ENCODE data around the gene TTF2.

Gene TTF2

GRCh38 chr1:117128323-117129079 lies 68.4 kb downstream of the TTF2 start:
- no peak overlapping the region for H3K4me3 ChIP-seq (ENCODE audit: insufficient read depth, low read depth, low read length, poor library complexity, severe bottlenecking)

DNA sequence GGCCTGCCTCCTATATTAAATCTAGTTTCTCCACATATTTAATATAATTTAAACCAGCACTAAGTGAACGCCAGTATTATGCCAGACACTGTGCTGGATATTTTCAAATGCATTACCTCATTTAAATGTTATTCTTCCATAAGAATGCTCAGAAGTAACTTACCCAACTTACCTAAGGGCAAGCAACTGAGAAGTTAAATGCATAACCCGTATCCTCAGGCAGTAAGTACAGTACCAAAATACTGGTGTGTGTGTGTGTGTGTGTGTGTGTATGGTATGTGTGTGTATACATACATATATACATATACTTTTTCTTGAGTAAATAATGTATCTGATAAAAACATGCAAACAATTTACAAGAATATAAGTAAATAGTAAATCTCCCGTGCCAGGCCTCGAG lies 70.4 kb downstream of the TTF2 start:
- H3K36me3 ChIP-seq (ENCODE audit: control insufficient read depth, insufficient read depth, low read length): no peaks in the 10 kb centered on the region
- no peaks in the 10 kb centered on the region for H3K4me1 ChIP-seq (ENCODE audit: control insufficient read depth, insufficient read depth, low read length, poor library complexity, severe bottlenecking)
- H3K27me3 ChIP-seq (replicated peaks; ENCODE audit: control insufficient read depth, insufficient read depth, low read length, poor library complexity, severe bottlenecking): no peaks in the 10 kb centered on the region
- DNase-seq: no peak
- H3K27ac ChIP-seq (ENCODE audit: insufficient read depth, low read length, poor library complexity, severe bottlenecking): no peak overlapping the region
- H3K4me3 ChIP-seq (ENCODE audit: insufficient read depth, low read depth, low read length, poor library complexity, severe bottlenecking): no peak overlapping the region
- H3K9me3 ChIP-seq (ENCODE audit: control insufficient read depth, low read length): no peaks in the 10 kb centered on the region

More at GRCh38 chr1:117128323-117129079, 68.4 kb downstream of the TTF2 start:
- no peaks in the 10 kb centered on the region for H3K4me1 ChIP-seq (ENCODE audit: control insufficient read depth, insufficient read depth, low read length, poor library complexity, severe bottlenecking)
- no peaks in the 10 kb centered on the region for H3K27me3 ChIP-seq (replicated peaks; ENCODE audit: control insufficient read depth, insufficient read depth, low read length, poor library complexity, severe bottlenecking)
- H3K9me3 ChIP-seq (ENCODE audit: control insufficient read depth, low read length): no peaks in the 10 kb centered on the region
- no peak overlapping the region for H3K27ac ChIP-seq (ENCODE audit: insufficient read depth, low read length, poor library complexity, severe bottlenecking)
- no peak for DNase-seq
- no peaks in the 10 kb centered on the region for H3K36me3 ChIP-seq (ENCODE audit: control insufficient read depth, insufficient read depth, low read length)

DNA sequence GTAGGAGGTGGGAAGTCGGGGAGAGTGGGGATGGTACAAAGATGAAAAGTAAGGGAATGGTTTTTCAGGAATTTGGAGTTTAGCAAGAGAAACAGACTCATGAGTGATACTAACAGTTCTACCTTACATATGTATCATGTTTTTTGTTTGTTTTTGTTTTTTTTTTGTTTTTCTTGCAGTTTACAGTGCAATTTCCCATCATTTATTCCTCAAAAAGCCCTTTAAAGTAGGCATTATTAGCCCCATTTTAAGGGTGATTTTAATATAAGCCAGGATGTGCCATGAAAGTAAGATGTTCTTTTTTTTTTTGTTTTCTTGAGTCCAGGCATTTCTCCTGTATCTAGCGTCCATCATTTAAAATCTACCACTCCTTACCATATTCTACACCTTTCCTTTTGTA lies 75.2 kb downstream of the TTF2 start:
- H3K36me3 ChIP-seq (ENCODE audit: control insufficient read depth, insufficient read depth, low read length): no peaks in the 10 kb centered on the region
- H3K4me3 ChIP-seq (ENCODE audit: insufficient read depth, low read depth, low read length, poor library complexity, severe bottlenecking): no peak overlapping the region

DNA sequence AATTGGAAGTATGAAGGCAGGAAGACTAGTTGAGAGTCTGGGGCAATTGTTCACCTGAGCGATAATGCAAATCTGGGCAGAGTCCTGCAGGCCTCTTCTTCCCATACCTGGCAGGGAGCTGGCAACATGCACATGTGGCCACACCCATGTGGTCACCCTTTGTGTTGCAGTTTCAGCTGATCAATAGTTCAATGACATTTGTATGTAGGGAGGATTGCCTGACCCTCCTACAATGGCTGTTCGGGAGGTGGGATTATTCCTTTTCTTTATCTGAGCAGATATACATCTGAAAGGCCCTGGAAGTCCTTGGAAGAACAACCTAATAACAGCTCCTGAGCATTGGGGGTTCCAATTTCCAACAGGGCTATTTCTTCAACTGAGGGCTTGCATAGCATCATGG lies 76.6 kb downstream of the TTF2 start:
- Histone ChIP-seq H3K4me1 (ENCODE audit: control insufficient read depth, insufficient read depth, low read length, poor library complexity, severe bottlenecking) (no peaks in the 10 kb centered on the region), H3K9me3 (ENCODE audit: control insufficient read depth, low read length) (no peaks in the 10 kb centered on the region), H3K27me3 (replicated peaks; ENCODE audit: control insufficient read depth, insufficient read depth, low read length, poor library complexity, severe bottlenecking) (no peaks in the 10 kb centered on the region), H3K36me3 (ENCODE audit: control insufficient read depth, insufficient read depth, low read length) (no peaks in the 10 kb centered on the region), H3K4me3 (ENCODE audit: insufficient read depth, low read depth, low read length, poor library complexity, severe bottlenecking) (no peak overlapping the region), H3K27ac (ENCODE audit: insufficient read depth, low read length, poor library complexity, severe bottlenecking) (no peak overlapping the region)
- no peak for DNase-seq

More for the DNA sequence above, 75.2 kb downstream of the TTF2 start:
- no peaks in the 10 kb centered on the region for H3K4me1 ChIP-seq (ENCODE audit: control insufficient read depth, insufficient read depth, low read length, poor library complexity, severe bottlenecking)
- H3K27ac ChIP-seq (ENCODE audit: insufficient read depth, low read length, poor library complexity, severe bottlenecking): no peak overlapping the region
- DNase-seq: no peak
- no peaks in the 10 kb centered on the region for H3K9me3 ChIP-seq (ENCODE audit: control insufficient read depth, low read length)
- no peaks in the 10 kb centered on the region for H3K27me3 ChIP-seq (replicated peaks; ENCODE audit: control insufficient read depth, insufficient read depth, low read length, poor library complexity, severe bottlenecking)

DNA sequence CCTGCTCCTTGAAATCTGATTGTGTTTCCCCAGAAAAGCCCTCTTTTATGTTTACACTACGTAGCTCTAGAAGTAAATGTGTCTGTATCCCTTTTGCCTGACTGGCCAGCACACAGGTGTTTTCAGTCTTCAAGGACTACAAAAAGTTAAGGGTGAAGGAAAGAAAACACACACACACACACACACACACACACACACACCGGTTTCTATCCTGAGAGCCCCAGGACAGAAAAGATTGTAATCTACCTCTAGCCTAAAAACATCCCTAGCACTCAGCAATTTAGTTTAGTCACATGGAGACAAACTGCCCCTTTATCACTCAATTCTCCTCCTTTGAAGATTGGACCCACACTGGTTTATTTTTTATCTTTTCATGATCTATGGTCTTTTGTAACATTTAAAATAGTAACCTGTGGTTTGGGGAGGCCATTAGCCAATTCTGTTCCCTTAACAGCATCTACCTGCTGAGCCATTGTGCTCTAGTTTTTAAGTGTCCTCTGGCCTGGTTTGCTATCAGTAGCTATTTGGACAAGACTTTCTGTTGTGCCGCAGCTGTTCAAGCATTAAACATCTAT lies 77.2 kb downstream of the TTF2 start:
- Histone ChIP-seq H3K4me3 (ENCODE audit: insufficient read depth, low read depth, low read length, poor library complexity, severe bottlenecking) (no peak overlapping the region), H3K4me1 (ENCODE audit: control insufficient read depth, insufficient read depth, low read length, poor library complexity, severe bottlenecking) (no peaks in the 10 kb centered on the region), H3K27ac (ENCODE audit: insufficient read depth, low read length, poor library complexity, severe bottlenecking) (no peak overlapping the region), H3K27me3 (replicated peaks; ENCODE audit: control insufficient read depth, insufficient read depth, low read length, poor library complexity, severe bottlenecking) (no peaks in the 10 kb centered on the region), H3K36me3 (ENCODE audit: control insufficient read depth, insufficient read depth, low read length) (no peaks in the 10 kb centered on the region), H3K9me3 (ENCODE audit: control insufficient read depth, low read length) (no peaks in the 10 kb centered on the region)
- no peak for DNase-seq

DNA sequence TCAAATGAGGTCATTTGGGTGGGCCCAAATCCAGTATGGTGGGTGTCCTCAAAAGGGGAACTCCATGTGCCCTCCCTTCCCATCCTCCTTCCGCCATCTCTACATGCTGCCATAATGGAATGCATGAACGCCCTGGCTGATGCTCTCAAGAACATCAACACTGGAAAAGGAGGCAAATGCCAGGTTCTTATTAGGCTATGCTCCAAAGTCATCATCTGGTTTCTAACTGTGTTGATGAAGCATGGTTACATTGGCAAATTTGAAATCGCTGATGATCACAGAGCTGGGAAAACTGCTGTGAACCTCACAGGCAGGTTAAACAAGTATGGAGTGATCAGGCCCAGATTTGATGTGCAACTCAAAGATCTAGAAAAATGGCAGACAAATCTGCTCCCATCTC lies 78.0 kb downstream of the TTF2 start:
- H3K27me3 ChIP-seq (replicated peaks; ENCODE audit: control insufficient read depth, insufficient read depth, low read length, poor library complexity, severe bottlenecking): no peaks in the 10 kb centered on the region
- no peaks in the 10 kb centered on the region for H3K9me3 ChIP-seq (ENCODE audit: control insufficient read depth, low read length)
- H3K36me3 ChIP-seq (ENCODE audit: control insufficient read depth, insufficient read depth, low read length): no peaks in the 10 kb centered on the region
- no peak for DNase-seq
- H3K4me3 ChIP-seq (ENCODE audit: insufficient read depth, low read depth, low read length, poor library complexity, severe bottlenecking): no peak overlapping the region
- H3K27ac ChIP-seq (ENCODE audit: insufficient read depth, low read length, poor library complexity, severe bottlenecking): no peak overlapping the region
- H3K4me1 ChIP-seq (ENCODE audit: control insufficient read depth, insufficient read depth, low read length, poor library complexity, severe bottlenecking): no peaks in the 10 kb centered on the region

- Histone ChIP-seq H3K4me1 (ENCODE audit: control insufficient read depth, insufficient read depth, low read length, poor library complexity, severe bottlenecking) (no peaks in the 10 kb centered on the region), H3K9me3 (ENCODE audit: control insufficient read depth, low read length) (no peaks in the 10 kb centered on the region)
These were observed 78.4 kb downstream of the TTF2 start for GRCh38 chr1:117138561-117138960.

DNA sequence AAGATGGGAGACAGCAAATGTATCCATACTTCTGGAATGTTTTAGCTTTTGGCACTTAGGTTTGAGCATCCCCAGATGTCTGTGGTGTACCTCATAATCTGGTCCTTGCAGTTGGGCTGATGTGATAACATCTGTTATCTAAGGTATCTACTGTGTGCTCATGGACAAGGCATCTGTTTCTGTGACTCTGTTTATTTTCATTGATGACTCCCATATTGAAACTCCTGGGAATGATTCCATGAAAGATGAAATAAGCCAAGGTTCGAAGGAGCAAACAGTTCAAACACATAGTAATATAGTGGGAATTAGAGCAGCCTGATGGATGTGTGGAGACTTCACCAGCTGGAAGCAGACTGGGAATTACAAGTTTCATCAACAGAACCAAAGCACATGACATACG lies 82.1 kb downstream of the TTF2 start:
- DNase-seq: no peak
- H3K27me3 ChIP-seq (replicated peaks; ENCODE audit: control insufficient read depth, insufficient read depth, low read length, poor library complexity, severe bottlenecking): no peaks in the 10 kb centered on the region
- no peaks in the 10 kb centered on the region for H3K4me1 ChIP-seq (ENCODE audit: control insufficient read depth, insufficient read depth, low read length, poor library complexity, severe bottlenecking)
- no peaks in the 10 kb centered on the region for H3K9me3 ChIP-seq (ENCODE audit: control insufficient read depth, low read length)
- no peaks in the 10 kb centered on the region for H3K36me3 ChIP-seq (ENCODE audit: control insufficient read depth, insufficient read depth, low read length)
- no peak overlapping the region for H3K27ac ChIP-seq (ENCODE audit: insufficient read depth, low read length, poor library complexity, severe bottlenecking)
- no peak overlapping the region for H3K4me3 ChIP-seq (ENCODE audit: insufficient read depth, low read depth, low read length, poor library complexity, severe bottlenecking)

More at GRCh38 chr1:117138561-117138960, 78.4 kb downstream of the TTF2 start:
- Histone ChIP-seq H3K27me3 (replicated peaks; ENCODE audit: control insufficient read depth, insufficient read depth, low read length, poor library complexity, severe bottlenecking) (no peaks in the 10 kb centered on the region), H3K27ac (ENCODE audit: insufficient read depth, low read length, poor library complexity, severe bottlenecking) (no peak overlapping the region), H3K4me3 (ENCODE audit: insufficient read depth, low read depth, low read length, poor library complexity, severe bottlenecking) (no peak overlapping the region), H3K36me3 (ENCODE audit: control insufficient read depth, insufficient read depth, low read length) (no peaks in the 10 kb centered on the region)
- DNase-seq: no peak

- no peaks in the 10 kb centered on the region for H3K9me3 ChIP-seq (ENCODE audit: control insufficient read depth, low read length)
- DNase-seq: no peak
- H3K27me3 ChIP-seq (replicated peaks; ENCODE audit: control insufficient read depth, insufficient read depth, low read length, poor library complexity, severe bottlenecking): no peaks in the 10 kb centered on the region
- no peaks in the 10 kb centered on the region for H3K4me1 ChIP-seq (ENCODE audit: control insufficient read depth, insufficient read depth, low read length, poor library complexity, severe bottlenecking)
- H3K27ac ChIP-seq (ENCODE audit: insufficient read depth, low read length, poor library complexity, severe bottlenecking): no peak overlapping the region
- no peaks in the 10 kb centered on the region for H3K36me3 ChIP-seq (ENCODE audit: control insufficient read depth, insufficient read depth, low read length)
- H3K4me3 ChIP-seq (ENCODE audit: insufficient read depth, low read depth, low read length, poor library complexity, severe bottlenecking): no peak overlapping the region
These were observed 83.0 kb downstream of the TTF2 start for GRCh38 chr1:117143172-117143571.

GRCh38 chr1:117143871-117144270 lies 83.7 kb downstream of the TTF2 start:
- no peaks in the 10 kb centered on the region for H3K9me3 ChIP-seq (ENCODE audit: control insufficient read depth, low read length)
- H3K4me1 ChIP-seq (ENCODE audit: control insufficient read depth, insufficient read depth, low read length, poor library complexity, severe bottlenecking): no peaks in the 10 kb centered on the region
- DNase-seq: no peak
- H3K4me3 ChIP-seq (ENCODE audit: insufficient read depth, low read depth, low read length, poor library complexity, severe bottlenecking): no peak overlapping the region
- no peaks in the 10 kb centered on the region for H3K27me3 ChIP-seq (replicated peaks; ENCODE audit: control insufficient read depth, insufficient read depth, low read length, poor library complexity, severe bottlenecking)
- no peak overlapping the region for H3K27ac ChIP-seq (ENCODE audit: insufficient read depth, low read length, poor library complexity, severe bottlenecking)
- H3K36me3 ChIP-seq (ENCODE audit: control insufficient read depth, insufficient read depth, low read length): no peaks in the 10 kb centered on the region

Measured in effector memory CD4-positive, alpha-beta T cell (primary cell).